Measurements from ENCODE around the gene LDLRAD3. TPM values are rescaled to one million over a fixed set of nuclear protein-coding genes. Genes with fewer than 3 reads are reported as not detected.

Gene LDLRAD3
- total RNA-seq, 1 experiment from 2014 or later: 55.7 TPM

GRCh38 chr11:36105743-36106581 lies 162.1 kb downstream of the LDLRAD3 start:
- no peak overlapping the region for H3K4me3 Mint-ChIP-seq (ENCODE audit: unreplicated experiment)
- BruUV-seq (replicated peaks): no TSS peak
- TF ChIP-seq CTCF (IDR thresholded peaks at IDR 0.05; ENCODE audit: unreplicated experiment): no peak
- CTCF ChIA-PET: interaction anchor here (1.1 kb wide), 1 partner anchor 160 kb away, joined by 3 read pairs; no protein-coding TSS in a partner anchor
- H3K36me3 Mint-ChIP-seq (ENCODE audit: insufficient read depth, unreplicated experiment): peaks cover 85% of the 10 kb centered on the region
- no peaks in the 10 kb centered on the region for H3K4me1 Mint-ChIP-seq (ENCODE audit: insufficient read depth, unreplicated experiment)
- intact Hi-C loops (cut with micrococcal nuclease): no loop called here
- no peak for DNase-seq (ENCODE audit: unreplicated experiment)
- no peak overlapping the region for H3K27ac Mint-ChIP-seq (ENCODE audit: low read depth, unreplicated experiment)
- no peaks in the 10 kb centered on the region for H3K9me3 Mint-ChIP-seq (ENCODE audit: unreplicated experiment)
- no peaks in the 10 kb centered on the region for H3K27me3 Mint-ChIP-seq (ENCODE audit: insufficient read depth, unreplicated experiment)
- POLR2A ChIA-PET: no interaction called here

- DNase-seq (ENCODE audit: unreplicated experiment): no peak
- intact Hi-C loops (cut with micrococcal nuclease): no loop called here
- POLR2A ChIA-PET: interaction anchor here (1.0 kb wide), 1 partner anchor 310 kb away, joined by 3 read pairs; no protein-coding TSS in a partner anchor
- H3K4me3 Mint-ChIP-seq (ENCODE audit: unreplicated experiment): no peak overlapping the region
- no TSS peak for BruUV-seq (replicated peaks)
- H3K4me1 Mint-ChIP-seq (ENCODE audit: insufficient read depth, unreplicated experiment): no peaks in the 10 kb centered on the region
- H3K27ac Mint-ChIP-seq (ENCODE audit: low read depth, unreplicated experiment): no peak overlapping the region
- H3K36me3 Mint-ChIP-seq (ENCODE audit: insufficient read depth, unreplicated experiment): peaks cover 86% of the 10 kb centered on the region
- CTCF ChIA-PET: no interaction called here
- H3K27me3 Mint-ChIP-seq (ENCODE audit: insufficient read depth, unreplicated experiment): no peaks in the 10 kb centered on the region
- TF ChIP-seq CTCF (IDR thresholded peaks at IDR 0.05; ENCODE audit: unreplicated experiment): no peak
- peaks cover 1% of the 10 kb centered on the region for H3K9me3 Mint-ChIP-seq (ENCODE audit: unreplicated experiment)
Measured at GRCh38 chr11:36107547-36107946, 163.7 kb downstream of the LDLRAD3 start.

GRCh38 chr11:36108881-36109589 lies 165.2 kb downstream of the LDLRAD3 start:
- TF ChIP-seq CTCF (IDR thresholded peaks at IDR 0.05; ENCODE audit: unreplicated experiment): no peak
- CTCF ChIA-PET: interaction anchor here (1.1 to 1.6 kb wide), 2 partner anchors 23 to 287 kb away, joined by 3 to 5 read pairs; no protein-coding TSS in a partner anchor
- Mint-ChIP-seq H3K36me3 (ENCODE audit: insufficient read depth, unreplicated experiment) (peaks cover 86% of the 10 kb centered on the region), H3K27me3 (ENCODE audit: insufficient read depth, unreplicated experiment) (no peaks in the 10 kb centered on the region), H3K4me1 (ENCODE audit: insufficient read depth, unreplicated experiment) (no peaks in the 10 kb centered on the region), H3K27ac (ENCODE audit: low read depth, unreplicated experiment) (no peak overlapping the region), H3K4me3 (ENCODE audit: unreplicated experiment) (no peak overlapping the region), H3K9me3 (ENCODE audit: unreplicated experiment) (peaks cover 11% of the 10 kb centered on the region)
- POLR2A ChIA-PET: interaction anchor here (0.7 to 1.4 kb wide), 2 partner anchors 11 to 360 kb away, joined by 3 read pairs; no protein-coding TSS in a partner anchor
- no TSS peak for BruUV-seq (replicated peaks)
- intact Hi-C loops (cut with micrococcal nuclease): no loop called here
- DNase-seq (ENCODE audit: unreplicated experiment): no peak

GRCh38 chr11:36109590-36109849 lies 165.7 kb downstream of the LDLRAD3 start:
- H3K27ac Mint-ChIP-seq (ENCODE audit: low read depth, unreplicated experiment): no peak overlapping the region
- no peak for DNase-seq (ENCODE audit: unreplicated experiment)
- H3K4me1 Mint-ChIP-seq (ENCODE audit: insufficient read depth, unreplicated experiment): no peaks in the 10 kb centered on the region
- ChIA-PET CTCF (interaction anchor here (1.1 to 1.6 kb wide), 2 partner anchors 23 to 288 kb away, joined by 3 to 5 read pairs; no protein-coding TSS in a partner anchor), POLR2A (interaction anchor here (1.4 kb wide), 1 partner anchor 11 kb away, joined by 3 read pairs; no protein-coding TSS in a partner anchor)
- no peaks in the 10 kb centered on the region for H3K27me3 Mint-ChIP-seq (ENCODE audit: insufficient read depth, unreplicated experiment)
- H3K4me3 Mint-ChIP-seq (ENCODE audit: unreplicated experiment): no peak overlapping the region
- BruUV-seq (replicated peaks): no TSS peak
- H3K36me3 Mint-ChIP-seq (ENCODE audit: insufficient read depth, unreplicated experiment): peaks cover 86% of the 10 kb centered on the region
- no peak for TF ChIP-seq CTCF (IDR thresholded peaks at IDR 0.05; ENCODE audit: unreplicated experiment)
- intact Hi-C loops (cut with micrococcal nuclease): no loop called here
- peaks cover 11% of the 10 kb centered on the region for H3K9me3 Mint-ChIP-seq (ENCODE audit: unreplicated experiment)
